PFSK-1 (cell line): ENCODE measurements around the gene MAPK7.

ENCODE experiments used
- FOXP2 ChIP-seq: optimal IDR thresholded peaks from 2 replicates; pipeline ENCODE3; 2011; ENCODE audit warnings: borderline replicate concordance, control low read depth, inconsistent platforms; ENCODE audit not compliant: insufficient read depth; ENCODE audit errors: extremely low read length, extremely low read depth
- POLR2AphosphoS5 ChIP-seq: IDR thresholded peaks from 2 replicates; pipeline ENCODE4 v1.6.1; 2012; ENCODE audit warnings: low read depth, mild to moderate bottlenecking, control low read depth, low read length, moderate library complexity
- REST ChIP-seq, 2 experiments: IDR thresholded peaks; 2 replicates each; pipeline versions ENCODE4 v1.6.1 to v1.8.0; 2011 to 2012; ENCODE audit warnings: low read depth in 2 of 2, low read length in 2 of 2, control low read depth in 1 of 2, inconsistent platforms in 1 of 2, mild to moderate bottlenecking in 1 of 2, moderate library complexity in 1 of 2; ENCODE audit not compliant: insufficient read depth in 1 of 2
- SIN3A ChIP-seq: IDR thresholded peaks from 2 replicates; pipeline ENCODE4 v1.6.1; 2012; ENCODE audit warnings: mild to moderate bottlenecking, low read length, moderate library complexity, borderline replicate concordance; ENCODE audit not compliant: insufficient read depth
- TAF1 ChIP-seq: IDR thresholded peaks from 2 replicates; pipeline ENCODE4 v1.6.1; 2012; ENCODE audit warnings: low read length, control low read depth, borderline replicate concordance; ENCODE audit not compliant: insufficient read depth

MAPK7 gene

GRCh38 chr17:19391432-19391831 is 13.1 kb downstream of the MAPK7 start:
- no peak for TF ChIP-seq POLR2AphosphoS5
- TF ChIP-seq REST (IDR thresholded peaks at IDR 0.05; ENCODE audit: insufficient read depth in 1 of 2, low read depth in 2 of 2, low read length in 2 of 2), result no peak
- TF ChIP-seq SIN3A, result no peak
- no peak for TF ChIP-seq FOXP2
- no peak for TF ChIP-seq TAF1

- TF ChIP-seq POLR2AphosphoS5 (no peak), SIN3A (no peak), REST (IDR thresholded peaks at IDR 0.05; ENCODE audit: insufficient read depth in 1 of 2, low read depth in 2 of 2, low read length in 2 of 2) (no peak), TAF1 (no peak), FOXP2 (no peak)
Measured at GRCh38 chr17:19392303-19392702, 14.0 kb downstream of the MAPK7 start.

GRCh38 chr17:19397556-19398041 is 19.3 kb downstream of the MAPK7 start:
- TF ChIP-seq SIN3A (no peak), POLR2AphosphoS5 (no peak), FOXP2 (no peak), REST (IDR thresholded peaks at IDR 0.05; ENCODE audit: insufficient read depth in 1 of 2, low read depth in 2 of 2, low read length in 2 of 2) (no peak)

- TF ChIP-seq SIN3A, result no peak
- peak; percentile 51 for TF ChIP-seq FOXP2
- TF ChIP-seq TAF1, result no peak; the same call in 1 of the 2 replicates
- TF ChIP-seq REST (IDR thresholded peaks at IDR 0.05; ENCODE audit: insufficient read depth in 1 of 2, low read depth in 2 of 2, low read length in 2 of 2), result no peak; a peak in 1 of 4 replicates
- 0 out of 2 replicates have a peak, but pooled peaks have one; percentile 29 for TF ChIP-seq POLR2AphosphoS5
Measured at GRCh38 chr17:19398301-19399181, 20.2 kb downstream of the MAPK7 start.
